Measurements from ENCODE around the gene UGT2B17.
"Not testable (repeated sequence)": the region's sequence is repeated elsewhere in the genome, so short reads cannot be mapped to it uniquely, and the experiment has no call there.

The UGT2B17 gene

DNA sequence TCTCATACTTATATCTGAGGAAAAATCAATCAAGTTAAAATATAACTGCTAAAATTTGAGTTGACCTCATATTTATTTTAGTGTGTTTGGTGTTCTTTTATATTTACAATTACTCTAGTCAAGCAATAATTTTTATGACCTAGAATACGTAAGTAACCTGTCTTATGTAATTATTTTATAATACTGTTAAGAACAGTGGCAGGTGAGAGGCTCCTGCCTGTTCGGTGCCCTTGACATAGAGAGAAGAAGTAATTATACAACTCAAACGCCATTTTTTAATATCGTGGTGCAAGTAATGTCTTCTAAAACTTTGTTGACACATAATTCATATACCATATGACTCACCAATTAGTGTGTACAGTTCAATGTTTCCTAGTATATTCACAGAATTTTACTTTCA is 7.6 kb downstream of the UGT2B17 start:
- DNase-seq: not testable (repeated sequence)

DNA sequence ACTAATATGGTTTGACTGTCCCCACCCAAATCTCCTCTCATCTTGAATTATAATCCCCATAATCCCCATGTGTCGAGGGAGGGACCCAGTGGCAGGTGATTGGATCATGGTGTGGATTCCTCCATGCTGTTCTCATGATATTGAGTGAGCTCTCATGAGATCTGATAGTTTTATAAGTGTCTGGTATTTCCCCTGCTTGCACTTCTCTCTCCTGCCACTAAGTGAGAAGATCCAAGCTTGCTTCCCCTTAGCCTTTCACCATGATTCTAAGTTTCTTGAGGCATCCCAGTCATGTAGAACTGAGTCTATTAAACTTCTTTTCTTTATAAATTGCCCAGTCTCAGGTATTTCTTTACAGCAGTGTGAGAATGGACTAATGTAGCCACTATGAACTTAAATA is 9.8 kb downstream of the UGT2B17 start:
- DNase-seq: not testable (repeated sequence)

DNA sequence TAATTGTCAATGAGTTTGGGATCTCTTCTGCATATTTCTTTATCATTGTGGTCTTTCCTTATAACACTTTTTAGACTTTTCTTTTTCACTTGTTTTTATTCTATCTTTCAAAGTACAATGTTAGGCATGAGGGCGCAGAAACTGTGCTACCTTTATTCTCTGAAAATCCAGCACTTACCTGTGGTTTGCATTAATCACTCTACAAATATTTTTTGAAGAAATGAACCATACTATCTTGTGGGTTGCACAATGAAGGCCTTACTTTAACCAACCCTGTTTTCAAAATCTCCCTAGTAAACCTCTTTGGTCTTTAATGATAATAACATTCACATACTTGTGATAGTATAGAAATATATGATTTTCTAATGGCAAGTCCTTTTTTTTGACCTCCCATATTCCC is 11.0 kb downstream of the UGT2B17 start:
- not testable (repeated sequence) for DNase-seq

DNA sequence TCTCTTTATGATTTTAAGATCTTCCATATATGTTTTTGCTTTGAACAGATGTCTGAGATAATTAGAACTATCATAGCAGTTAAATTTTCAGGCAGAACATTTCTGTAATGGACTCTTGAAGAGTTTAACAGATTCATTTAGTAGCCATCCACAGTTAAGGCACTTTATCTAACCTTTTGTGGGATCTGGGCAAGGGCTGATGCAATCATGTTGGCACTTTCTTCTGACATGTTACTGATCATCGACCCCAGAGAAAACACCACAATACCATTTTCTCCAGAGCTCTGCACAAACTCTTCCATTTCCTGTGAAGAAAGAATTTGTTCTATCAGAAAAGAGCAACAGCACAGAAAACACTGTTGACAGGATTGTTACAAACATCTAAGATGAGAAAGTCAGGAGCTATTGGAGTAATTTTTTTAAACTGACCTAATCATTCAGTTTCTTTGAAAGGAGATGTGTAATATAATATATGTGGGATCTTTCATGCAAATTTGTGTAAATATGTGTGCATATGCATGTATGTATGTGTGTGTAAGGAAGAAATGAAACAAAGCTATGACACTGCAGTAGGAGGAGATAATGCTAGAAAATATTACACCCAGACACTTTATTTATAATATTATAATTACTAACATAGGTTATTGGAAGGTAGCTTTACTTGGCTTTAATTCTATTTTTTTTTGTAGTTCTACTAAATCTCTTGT is 15.6 kb downstream of the UGT2B17 start:
- not testable (repeated sequence) for DNase-seq

DNA sequence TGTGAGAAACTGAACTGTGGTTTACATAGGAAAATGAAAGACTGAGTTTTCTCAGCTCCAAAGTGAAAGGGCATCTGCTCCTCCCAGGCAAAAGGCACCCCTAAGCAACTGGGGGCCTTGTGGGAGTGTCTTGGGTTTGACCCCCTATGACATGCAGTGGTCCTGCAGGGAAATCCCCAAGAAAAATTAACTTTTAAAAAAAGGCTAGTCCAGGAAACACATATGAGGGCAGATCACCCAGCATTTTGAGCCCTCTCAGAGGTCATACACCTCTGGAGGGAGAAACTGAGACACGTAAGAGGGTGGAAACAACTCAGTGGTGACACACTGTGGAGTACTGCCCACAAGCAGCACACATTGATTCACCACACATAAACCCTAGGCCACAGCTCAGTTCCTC is 22.3 kb downstream of the UGT2B17 start:
- DNase-seq: not testable (repeated sequence)

DNA sequence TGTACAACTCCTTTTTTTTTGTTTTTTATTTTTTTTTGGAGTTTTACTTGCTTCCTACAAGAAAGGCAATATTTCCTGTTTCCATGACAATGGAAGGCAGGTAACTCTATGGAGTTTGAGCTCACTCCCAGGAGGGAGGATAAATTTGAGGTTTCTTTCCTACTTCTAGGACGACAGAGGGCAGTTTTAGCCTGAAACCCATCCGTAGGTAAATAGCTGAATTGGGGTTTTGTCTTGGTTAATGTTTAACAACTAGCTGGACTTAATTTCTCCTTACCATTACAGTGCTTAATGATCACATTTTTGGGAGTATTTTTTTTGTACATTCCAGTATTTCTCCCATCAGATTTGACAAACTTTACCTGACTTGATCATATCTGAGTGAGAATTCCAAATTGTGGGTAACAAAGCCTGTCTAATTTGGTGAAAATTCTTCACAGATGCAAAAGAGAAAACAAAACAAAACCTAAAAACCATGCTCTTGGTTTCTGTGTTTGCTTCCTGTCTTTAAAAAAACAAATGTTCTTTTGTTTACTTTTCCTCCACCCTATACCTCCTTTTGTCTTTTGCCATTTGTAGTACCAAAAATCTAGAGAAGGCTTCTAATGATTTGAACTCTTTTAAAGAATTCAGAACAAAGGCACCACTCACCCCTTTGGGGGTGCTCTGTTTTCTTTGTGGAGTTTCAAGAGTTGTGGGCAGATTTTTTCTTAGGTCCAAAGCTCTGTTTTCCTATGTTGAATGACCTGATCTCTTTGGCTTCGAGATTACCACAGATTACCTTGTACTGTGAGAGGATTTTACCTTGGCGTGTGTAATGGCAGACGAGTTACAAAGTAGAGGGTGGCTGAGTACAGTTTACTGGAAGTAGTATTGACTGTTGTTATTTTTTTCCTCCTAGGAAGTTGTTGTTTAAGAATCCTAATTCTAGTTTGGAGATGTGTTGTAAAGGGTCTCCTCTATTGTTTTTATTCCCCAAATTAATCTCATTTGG is 23.0 kb downstream of the UGT2B17 start:
- DNase-seq: not testable (repeated sequence)

DNA sequence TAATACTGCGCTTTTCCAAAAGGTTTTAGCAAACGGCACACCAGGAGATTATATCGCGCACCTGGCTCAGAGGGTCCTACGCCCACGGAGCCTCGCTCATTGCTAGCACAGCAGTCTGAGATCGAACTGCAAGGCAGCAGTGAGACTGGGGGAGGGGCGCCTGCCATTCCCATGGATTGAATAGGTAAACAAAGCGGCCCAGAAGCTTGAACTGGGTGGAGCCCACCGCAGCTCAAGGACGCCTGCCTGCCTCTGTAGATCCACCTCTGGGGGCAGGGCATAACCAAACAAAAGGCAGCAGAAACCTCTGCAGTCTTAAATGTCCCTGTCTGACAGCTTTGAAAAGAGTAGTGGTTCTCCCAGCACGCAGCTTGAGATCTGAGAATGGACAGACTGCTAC is 33.4 kb downstream of the UGT2B17 start:
- DNase-seq: not testable (repeated sequence)

DNA sequence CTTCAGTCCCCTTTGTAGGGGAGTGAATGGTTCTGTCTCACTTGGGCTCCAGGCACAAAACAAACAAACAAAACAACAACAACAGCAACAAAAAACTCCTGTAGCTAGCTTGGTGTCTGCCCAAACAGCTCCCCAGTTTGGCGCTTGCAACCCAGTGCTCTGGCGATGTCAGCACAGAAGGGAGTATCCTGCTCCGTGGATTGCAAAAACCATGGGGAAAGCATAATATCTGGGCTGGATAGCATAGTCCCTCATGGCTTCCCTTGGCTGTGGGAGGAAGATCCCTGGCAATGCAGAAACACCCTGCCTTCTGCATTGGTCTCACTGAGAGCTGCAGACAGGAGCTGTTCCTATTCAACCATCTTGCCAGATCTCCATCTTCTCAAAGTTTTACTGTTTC is 39.7 kb downstream of the UGT2B17 start:
- DNase-seq: no peak

DNA sequence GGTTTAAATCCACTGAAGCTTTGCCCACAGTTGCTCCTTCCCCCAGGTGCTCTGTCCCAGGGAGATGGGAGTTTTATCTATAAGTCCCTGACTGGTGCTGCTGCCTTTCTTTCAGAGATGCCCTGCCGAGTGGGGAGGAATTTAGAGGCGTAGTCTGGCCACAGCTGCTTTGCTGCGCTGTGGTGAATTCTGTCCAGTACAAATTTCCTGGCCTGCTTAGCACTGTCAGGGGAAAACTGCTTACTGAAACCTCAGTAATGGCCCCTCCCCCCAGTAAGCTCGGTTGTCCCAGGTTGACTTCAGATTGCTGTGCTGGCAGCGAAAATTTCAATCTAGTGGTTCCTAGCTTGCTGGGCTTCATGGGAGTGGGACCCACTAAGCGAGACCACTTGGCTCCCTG is 40.1 kb downstream of the UGT2B17 start:
- DNase-seq: no peak

DNA sequence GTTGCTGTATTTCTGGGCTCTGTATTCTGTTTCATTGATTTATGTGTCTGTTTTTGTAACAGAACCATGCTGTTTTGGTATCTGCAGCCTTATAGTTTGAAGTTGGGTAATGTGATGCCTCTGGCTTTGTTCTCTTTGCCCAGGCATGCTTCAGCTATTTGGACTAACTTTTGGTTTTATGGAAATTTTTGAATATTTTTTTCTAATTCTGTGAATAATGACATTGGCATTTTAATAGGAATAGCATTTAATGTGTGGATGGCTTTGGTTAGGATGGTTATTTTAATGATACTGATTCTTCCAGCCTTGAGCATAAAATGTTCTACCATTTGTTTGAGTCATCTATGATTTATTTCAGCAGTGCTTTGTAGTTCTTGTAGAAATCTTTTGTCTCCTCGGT is 53.9 kb downstream of the UGT2B17 start:
- DNase-seq: not testable (repeated sequence)

DNA sequence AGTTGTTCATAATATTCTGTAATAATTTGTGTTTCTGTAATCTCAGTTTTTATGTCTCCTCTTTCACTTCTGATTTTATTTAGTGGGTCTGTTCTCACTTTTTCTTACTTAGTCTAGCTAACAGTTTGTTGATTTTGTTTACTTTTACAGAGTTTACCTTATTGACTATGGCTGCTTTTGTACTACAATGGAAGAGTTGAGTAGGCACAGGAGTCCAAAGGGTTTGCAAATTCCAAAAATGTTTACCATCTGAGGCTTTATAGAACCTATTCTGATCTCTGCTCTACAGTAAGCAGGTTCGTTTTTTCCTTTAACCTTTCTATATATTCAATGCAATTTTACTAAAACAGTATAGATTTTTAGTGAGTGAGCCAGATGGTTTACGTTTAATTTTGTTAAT is 55.1 kb downstream of the UGT2B17 start:
- DNase-seq: no peak

DNA sequence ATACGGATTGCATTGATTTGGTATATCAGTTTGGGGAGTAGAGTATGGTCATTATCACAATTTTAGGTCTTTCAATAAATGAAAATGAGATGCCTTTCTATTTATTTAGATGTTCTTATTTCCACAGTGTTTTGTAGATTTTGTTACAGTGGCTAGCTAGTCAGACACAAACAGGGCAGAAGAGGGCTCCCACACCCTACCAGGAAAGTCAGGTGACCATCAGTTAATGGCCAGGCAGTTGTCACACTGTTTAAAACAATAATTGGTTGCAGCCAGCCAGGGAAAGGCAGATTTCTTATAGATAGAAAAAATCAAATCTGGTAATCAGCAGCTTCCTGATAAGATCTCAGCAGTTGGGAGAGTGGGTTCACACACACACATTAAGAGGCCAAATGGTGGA is 57.2 kb downstream of the UGT2B17 start:
- DNase-seq: no peak

DNA sequence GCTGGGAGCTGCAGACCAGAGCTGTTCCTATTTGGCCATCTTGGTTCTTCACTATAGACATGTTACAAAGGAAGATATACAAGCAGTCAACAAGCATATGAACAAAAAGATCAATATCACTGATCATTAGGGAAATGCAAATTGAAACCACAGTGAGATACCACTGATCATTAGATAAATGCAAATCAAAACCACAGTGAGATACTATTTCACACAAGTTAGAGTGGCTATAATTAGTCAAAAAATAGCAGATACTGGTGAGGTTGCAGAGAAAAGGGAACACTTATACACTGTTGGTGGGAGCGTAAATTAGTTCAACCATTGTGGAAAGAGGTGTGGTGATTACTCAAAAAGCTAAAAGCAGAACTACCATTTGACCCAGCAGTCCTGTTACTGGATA is 70.7 kb downstream of the UGT2B17 start:
- not testable (repeated sequence) for DNase-seq

DNA sequence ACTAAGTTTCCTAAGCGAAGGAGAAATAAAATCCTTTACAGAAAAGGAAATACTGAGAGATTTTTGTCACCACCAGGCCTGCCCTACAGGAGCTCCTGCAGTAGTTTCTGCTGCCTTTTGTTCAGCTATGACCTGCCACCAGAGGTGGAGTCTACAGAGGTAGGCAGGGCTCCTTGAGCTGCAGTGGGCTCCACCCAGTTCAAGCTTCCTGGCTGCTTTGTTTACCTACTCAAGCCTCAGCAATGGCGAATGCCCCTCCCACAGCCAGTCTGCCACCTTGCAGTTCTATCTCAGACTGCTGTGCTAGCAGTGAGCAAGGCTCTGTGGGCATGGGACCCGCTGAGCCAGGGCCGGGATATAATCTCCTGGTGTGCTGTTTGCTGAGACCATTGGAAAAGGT is 71.3 kb downstream of the UGT2B17 start:
- DNase-seq: not testable (repeated sequence)

DNA sequence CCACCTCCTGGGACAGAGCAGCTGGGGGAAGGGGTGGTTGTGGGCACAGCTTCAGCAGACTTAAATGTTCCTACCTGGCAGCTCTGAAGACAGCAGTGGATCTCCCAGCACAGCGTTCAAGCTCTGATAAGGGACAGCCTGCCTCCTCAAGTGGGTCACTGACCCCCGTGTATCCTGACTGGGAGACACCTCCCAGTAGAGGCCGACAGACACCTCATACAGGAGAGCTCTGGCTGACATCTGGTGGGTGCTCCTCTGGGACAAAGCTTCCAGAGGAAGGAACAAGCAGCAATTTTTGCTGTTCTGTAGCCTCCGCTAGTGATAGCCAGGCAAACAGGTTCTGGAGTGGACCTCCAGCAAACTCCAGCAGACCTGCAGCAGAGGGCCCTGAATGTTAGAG is 72.7 kb downstream of the UGT2B17 start:
- not testable (repeated sequence) for DNase-seq

DNA sequence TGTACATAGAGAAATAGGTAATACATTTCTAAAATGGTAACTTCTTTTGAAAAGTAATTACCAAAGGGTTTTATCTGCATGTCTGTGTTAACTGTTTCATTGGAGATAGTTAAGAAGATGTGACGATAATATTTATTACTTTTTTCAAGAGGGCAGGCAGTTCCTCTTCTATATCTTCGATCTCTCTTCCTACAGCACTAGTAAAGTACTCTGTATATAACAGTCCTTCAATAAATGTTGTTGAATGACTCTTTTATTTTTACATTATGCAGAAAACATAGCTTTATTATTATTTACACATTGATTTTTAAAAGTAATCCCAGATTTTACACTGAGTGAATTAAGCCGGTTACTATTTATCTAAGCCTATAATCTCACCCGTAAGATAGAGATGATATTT is 77.1 kb downstream of the UGT2B17 start:
- DNase-seq: no peak

DNA sequence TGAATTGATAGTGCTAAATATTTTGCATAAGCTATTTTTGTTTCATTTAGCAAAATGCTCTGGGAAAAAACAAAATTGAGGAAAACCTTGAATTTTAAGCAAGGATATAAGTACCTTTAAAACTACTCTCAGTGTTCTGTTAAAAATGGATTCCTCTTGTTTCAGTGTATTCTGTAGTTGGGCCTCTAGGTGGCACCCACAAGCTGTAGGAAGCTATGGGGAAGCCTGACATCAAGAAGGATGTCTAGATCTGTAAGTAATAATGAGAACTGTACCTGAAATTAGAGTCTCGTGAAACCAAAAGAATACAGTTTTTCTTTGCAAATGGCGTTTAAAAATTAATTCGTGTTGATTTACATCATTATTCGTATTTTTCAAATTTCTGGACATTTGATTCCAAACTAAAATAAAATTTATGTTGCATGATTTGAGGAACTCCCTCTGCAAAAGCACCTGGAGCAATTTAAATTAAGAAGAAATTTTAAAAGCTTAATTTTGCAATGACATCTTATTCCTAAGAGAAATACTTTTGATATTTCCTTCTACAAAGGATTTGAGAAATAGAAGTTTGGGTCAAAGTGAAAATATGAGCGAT is 77.6 kb downstream of the UGT2B17 start:
- peak; percentile 68 for DNase-seq

DNA sequence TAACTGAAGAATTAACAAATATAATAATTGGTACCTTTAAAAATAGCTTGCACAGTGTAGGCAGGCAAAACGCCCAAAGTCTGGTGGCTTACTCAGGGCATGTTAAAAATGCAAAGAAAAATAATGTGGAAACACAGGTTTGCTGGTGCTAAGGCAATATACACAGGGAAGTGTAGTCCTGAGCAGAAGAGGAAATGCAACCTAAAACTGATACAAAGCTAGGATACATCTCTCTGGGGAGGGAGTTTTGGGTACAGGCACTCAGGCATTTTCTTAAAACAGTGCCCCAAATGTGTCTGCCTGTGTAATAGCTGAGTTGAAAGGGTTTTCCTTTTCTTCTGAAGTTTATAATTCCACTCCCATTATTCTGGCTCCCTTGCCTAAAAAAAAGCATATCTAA is 81.4 kb downstream of the UGT2B17 start:
- no peak for DNase-seq

DNA sequence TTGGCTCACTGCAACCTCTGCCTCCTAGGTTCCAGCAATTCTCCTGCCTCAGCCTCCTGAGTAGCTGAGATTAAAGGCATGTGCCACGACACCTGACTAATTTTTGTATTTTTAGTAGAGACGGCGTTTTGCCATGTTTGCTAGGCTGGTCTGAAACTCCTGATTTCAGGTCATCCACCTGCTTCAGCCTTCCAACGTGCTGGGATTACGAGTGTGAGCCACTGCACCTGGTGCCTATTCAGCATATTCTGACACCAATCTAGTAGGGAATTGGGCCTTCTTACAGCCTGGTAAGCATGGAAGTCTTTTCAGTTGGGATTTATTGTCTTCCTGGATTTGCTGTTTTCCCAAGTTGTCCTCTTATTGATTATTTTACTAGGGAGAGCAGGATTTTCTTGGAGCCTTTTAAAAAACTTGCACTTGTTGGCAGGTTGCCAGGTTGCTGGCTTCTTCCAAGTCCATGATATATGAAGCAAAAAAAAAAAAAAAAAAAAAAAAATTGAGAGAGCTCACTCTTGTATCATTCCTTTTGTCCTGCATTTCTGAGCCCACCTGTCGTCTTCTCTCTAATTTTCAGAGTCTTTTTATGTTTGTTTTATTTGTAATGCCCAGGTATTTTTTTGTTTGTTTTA is 85.2 kb downstream of the UGT2B17 start:
- no peak for DNase-seq

DNA sequence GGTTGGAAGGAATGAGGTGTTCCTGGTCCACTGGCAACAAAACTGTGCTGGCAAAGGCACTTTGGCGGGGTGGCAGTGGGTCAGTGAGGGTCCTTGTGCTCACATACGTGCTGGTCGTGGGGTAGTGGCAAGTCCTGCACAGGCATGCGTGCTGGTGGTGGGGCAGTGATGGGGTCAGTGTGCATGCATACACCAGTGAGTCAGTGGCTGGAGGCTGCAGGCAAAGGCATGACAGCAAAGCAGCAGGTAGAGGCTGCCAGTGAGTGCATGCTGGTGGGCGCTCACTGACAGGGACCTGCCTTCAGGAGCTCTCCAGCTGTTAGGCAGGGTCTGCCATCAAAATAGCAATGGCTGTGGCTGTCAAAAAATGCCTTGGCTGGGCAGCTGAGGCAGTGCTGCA is 86.8 kb downstream of the UGT2B17 start:
- no peak for DNase-seq
